ENCODE measurements around the gene ACTRT3.

- TF ChIP-seq EZH2 (IDR thresholded peaks at IDR 0.05; ENCODE audit: insufficient read depth, low read length) (no peak), CTCF (IDR thresholded peaks at IDR 0.05; ENCODE audit: insufficient read depth, low read depth, low read length) (no peak)
Observed at GRCh38 chr3:169780742-169781141, 11.4 kb upstream of the ACTRT3 start.
